DND-41 (cell line): ENCODE results near the gene GPATCH2L.

ENCODE experiments used
- ATAC-seq: fragments of 200-7000 bp; cut with Tn5 transposase; 3 replicates; pipeline ENCODE4 v1.9.1; 2021; ENCODE audit warnings: low read depth; ENCODE audit not compliant: insufficient read depth
- DNase-seq: peaks from one replicate; pipeline ENCODE4 v3.0.0-alpha.2; 2020
- H2AFZ ChIP-seq: 2 replicates; pipeline ENCODE4 v1.6.0; 2012; ENCODE audit warnings: low read depth, low read length
- H3K27ac ChIP-seq: 2 replicates; pipeline ENCODE4 v1.5.1; 2012; ENCODE audit warnings: low read length, inconsistent platforms
- H3K27me3 ChIP-seq: fragments of 200-600 bp; sonication (generic); 2 replicates; pipeline ENCODE4 v1.6.0; 2012; ENCODE audit warnings: low read length, mild to moderate bottlenecking, inconsistent platforms; ENCODE audit not compliant: insufficient read depth, poor library complexity
- H3K36me3 ChIP-seq: 2 replicates; pipeline ENCODE4 v1.5.1; 2012; ENCODE audit warnings: low read length, inconsistent platforms; ENCODE audit not compliant: insufficient read depth
- H3K4me1 ChIP-seq: 2 replicates; pipeline ENCODE4 v1.5.1; 2012; ENCODE audit warnings: mild to moderate bottlenecking, low read length; ENCODE audit not compliant: insufficient read depth
- H3K4me2 ChIP-seq: 2 replicates; pipeline ENCODE4 v1.6.0; 2012; ENCODE audit warnings: mild to moderate bottlenecking, moderate library complexity, low read length, inconsistent platforms; ENCODE audit not compliant: insufficient read depth
- H3K4me3 ChIP-seq, 2 experiments: fragments of 200-600 bp in 1 of 2; shearing (Covaris generic) in 1 of 2; 2 replicates each; pipeline ENCODE4 v1.5.1; 2012 to 2016; ENCODE audit warnings: inconsistent platforms in 2 of 2, low read length in 2 of 2, mild to moderate bottlenecking in 2 of 2, low read depth in 1 of 2, moderate library complexity in 1 of 2
- H3K79me2 ChIP-seq: 2 replicates; pipeline ENCODE4 v1.6.0; 2012; ENCODE audit warnings: low read length, inconsistent platforms; ENCODE audit not compliant: insufficient read depth
- H3K9ac ChIP-seq: 2 replicates; pipeline ENCODE4 v1.6.0; 2012; ENCODE audit warnings: low read depth, mild to moderate bottlenecking, inconsistent platforms, low read length, moderate library complexity
- H3K9me3 ChIP-seq: 2 replicates; pipeline ENCODE4 v1.5.1; 2012; ENCODE audit warnings: low read length, moderate library complexity, mild to moderate bottlenecking, inconsistent platforms; ENCODE audit not compliant: insufficient read depth, severe bottlenecking
- H4K20me1 ChIP-seq: 2 replicates; pipeline ENCODE4 v1.6.0; 2012; ENCODE audit warnings: low read length; ENCODE audit not compliant: insufficient read depth
- EZH2 ChIP-seq: IDR thresholded peaks from 3 replicates; pipeline ENCODE4 v1.6.1; 2012; ENCODE audit warnings: borderline replicate concordance, low read depth, mild to moderate bottlenecking, moderate library complexity, low read length, inconsistent platforms; ENCODE audit not compliant: severe bottlenecking
- TF ChIP-seq, protein P1 (sequence below): IDR thresholded peaks from 2 replicates; pipeline ENCODE4 v1.5.1; 2012; ENCODE audit warnings: borderline replicate concordance, low read length, moderate library complexity, mild to moderate bottlenecking; ENCODE audit not compliant: poor library complexity, severe bottlenecking; ENCODE audit errors: extremely low read depth

GPATCH2L gene

DNA sequence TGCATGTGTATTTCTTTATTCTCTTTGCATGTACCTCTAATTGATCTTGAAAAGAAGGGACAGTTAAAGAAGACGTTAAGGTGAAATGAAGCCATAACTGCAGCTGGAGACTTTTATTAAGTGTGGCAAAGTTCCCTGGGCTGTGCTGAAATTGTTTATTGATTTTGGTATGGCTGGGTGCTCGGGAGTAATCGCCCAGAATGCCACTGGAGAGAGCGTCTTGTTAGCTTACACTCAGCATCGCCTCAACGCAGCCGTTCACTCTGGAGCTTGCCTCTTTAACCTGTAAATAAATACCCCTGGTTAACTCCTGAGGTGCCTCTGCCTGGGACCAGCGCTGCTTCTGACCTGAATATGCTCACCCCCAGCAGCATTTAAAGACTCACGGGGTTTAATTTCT, 98.6 kb downstream of the GPATCH2L start:
- Histone ChIP-seq H4K20me1 (no peaks in the 10 kb centered on the region), H3K4me3 (no peak overlapping the region), H3K4me2 (no peak overlapping the region), H3K27ac (no peak overlapping the region), H3K9me3 (peaks cover 2% of the 10 kb centered on the region), H3K4me1 (no peaks in the 10 kb centered on the region), H3K9ac (no peak overlapping the region), H3K27me3 (no peaks in the 10 kb centered on the region), H2AFZ (no peak overlapping the region), H3K36me3 (no peaks in the 10 kb centered on the region), H3K79me2 (no peaks in the 10 kb centered on the region)
- TF ChIP-seq EZH2, result no peak
- TF ChIP-seq, protein P1, sequence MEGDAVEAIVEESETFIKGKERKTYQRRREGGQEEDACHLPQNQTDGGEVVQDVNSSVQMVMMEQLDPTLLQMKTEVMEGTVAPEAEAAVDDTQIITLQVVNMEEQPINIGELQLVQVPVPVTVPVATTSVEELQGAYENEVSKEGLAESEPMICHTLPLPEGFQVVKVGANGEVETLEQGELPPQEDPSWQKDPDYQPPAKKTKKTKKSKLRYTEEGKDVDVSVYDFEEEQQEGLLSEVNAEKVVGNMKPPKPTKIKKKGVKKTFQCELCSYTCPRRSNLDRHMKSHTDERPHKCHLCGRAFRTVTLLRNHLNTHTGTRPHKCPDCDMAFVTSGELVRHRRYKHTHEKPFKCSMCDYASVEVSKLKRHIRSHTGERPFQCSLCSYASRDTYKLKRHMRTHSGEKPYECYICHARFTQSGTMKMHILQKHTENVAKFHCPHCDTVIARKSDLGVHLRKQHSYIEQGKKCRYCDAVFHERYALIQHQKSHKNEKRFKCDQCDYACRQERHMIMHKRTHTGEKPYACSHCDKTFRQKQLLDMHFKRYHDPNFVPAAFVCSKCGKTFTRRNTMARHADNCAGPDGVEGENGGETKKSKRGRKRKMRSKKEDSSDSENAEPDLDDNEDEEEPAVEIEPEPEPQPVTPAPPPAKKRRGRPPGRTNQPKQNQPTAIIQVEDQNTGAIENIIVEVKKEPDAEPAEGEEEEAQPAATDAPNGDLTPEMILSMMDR, result no peak
- no peak for ATAC-seq
- no peak for DNase-seq

DNA sequence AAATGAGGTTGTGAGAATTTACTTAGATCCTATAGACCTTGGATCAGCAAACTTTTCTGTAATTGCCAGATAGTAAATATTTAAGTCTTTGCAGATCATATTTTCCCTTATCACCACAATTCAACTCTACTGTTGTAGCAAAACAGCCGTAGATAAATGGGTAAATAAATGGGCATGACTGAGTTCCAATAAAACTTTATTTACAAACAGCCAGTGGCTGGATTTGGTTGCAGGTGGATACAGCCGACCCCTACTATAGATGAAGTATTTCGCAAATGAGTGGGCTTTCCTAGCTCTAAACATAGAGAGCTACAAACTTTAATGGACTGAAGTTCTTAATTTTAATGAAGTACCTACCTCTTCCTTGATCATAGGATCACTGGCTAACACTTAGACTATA, 100.7 kb downstream of the GPATCH2L start:
- Histone ChIP-seq H4K20me1 (no peaks in the 10 kb centered on the region), H3K27me3 (no peaks in the 10 kb centered on the region), H2AFZ (no peak overlapping the region), H3K4me3 (no peak overlapping the region), H3K4me2 (no peak overlapping the region), H3K36me3 (no peaks in the 10 kb centered on the region), H3K4me1 (no peaks in the 10 kb centered on the region), H3K9ac (no peak overlapping the region), H3K27ac (no peak overlapping the region), H3K79me2 (no peaks in the 10 kb centered on the region), H3K9me3 (no peaks in the 10 kb centered on the region)
- no peak for ATAC-seq
- TF ChIP-seq, protein P1, result no peak
- TF ChIP-seq EZH2, result no peak
- DNase-seq, result no peak

DNA sequence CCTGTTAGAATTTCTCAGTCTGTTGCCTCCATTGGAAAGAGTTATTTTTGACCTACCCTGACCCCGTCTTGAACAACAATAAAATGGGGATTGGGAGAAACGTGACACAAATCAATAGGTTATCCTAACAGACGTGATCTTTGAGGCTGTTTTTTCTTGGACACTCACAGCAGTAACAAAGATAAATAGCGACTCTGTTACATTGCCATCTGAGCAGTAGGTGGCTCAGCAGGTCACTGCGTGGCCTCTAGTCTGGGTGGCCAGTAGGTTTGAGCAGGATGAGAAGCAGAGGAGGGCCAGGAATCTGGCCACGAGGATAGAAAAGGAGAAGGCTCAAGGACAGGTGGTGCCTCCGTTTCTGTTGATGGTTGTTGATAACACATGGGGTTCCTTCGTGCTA, 101.4 kb downstream of the GPATCH2L start:
- no peaks in the 10 kb centered on the region for H3K9me3 ChIP-seq
- no peaks in the 10 kb centered on the region for H4K20me1 ChIP-seq
- H3K4me2 ChIP-seq, result no peak overlapping the region
- H2AFZ ChIP-seq, result no peak overlapping the region
- ATAC-seq (no peak), DNase-seq (no peak)
- H3K4me3 ChIP-seq, result no peak overlapping the region
- TF ChIP-seq EZH2, result no peak
- TF ChIP-seq, protein P1, result no peak
- no peaks in the 10 kb centered on the region for H3K27me3 ChIP-seq
- H3K27ac ChIP-seq, result no peak overlapping the region
- no peaks in the 10 kb centered on the region for H3K36me3 ChIP-seq
- no peaks in the 10 kb centered on the region for H3K4me1 ChIP-seq
- no peak overlapping the region for H3K9ac ChIP-seq
- H3K79me2 ChIP-seq, result no peaks in the 10 kb centered on the region

DNA sequence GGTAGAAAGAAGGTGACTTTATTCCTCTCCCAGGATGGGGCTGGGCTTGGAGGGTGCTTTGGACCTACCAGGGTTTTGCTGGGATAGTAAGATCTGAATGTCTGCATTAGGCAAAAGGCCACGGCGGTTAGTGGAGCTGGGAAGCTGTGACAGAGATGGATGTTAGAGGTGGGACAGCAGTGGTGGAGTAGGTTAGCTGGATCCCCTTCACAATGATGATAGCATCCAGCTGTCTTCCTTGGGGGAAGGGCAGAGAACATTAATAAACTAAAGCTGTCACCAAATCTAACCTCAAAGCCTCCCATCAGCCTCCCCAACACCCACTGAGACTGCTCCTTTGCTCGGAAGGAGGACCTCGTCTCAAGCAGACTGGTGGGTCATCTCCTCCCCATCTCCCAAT, 104.8 kb downstream of the GPATCH2L start:
- Histone ChIP-seq H2AFZ (no peak overlapping the region), H3K4me3 (no peak overlapping the region), H3K79me2 (no peaks in the 10 kb centered on the region), H3K36me3 (no peaks in the 10 kb centered on the region), H3K27me3 (no peaks in the 10 kb centered on the region), H3K9me3 (no peaks in the 10 kb centered on the region), H3K4me2 (no peak overlapping the region), H3K9ac (no peak overlapping the region), H4K20me1 (no peaks in the 10 kb centered on the region), H3K27ac (no peak overlapping the region), H3K4me1 (no peaks in the 10 kb centered on the region)
- no peak for TF ChIP-seq EZH2
- TF ChIP-seq, protein P1, result no peak
- DNase-seq (no peak), ATAC-seq (no peak)
